Stomach (tissue), 9 donors: ENCODE results near the gene SLC13A3. TPM values are rescaled to one million over a fixed set of nuclear protein-coding genes. Genes with fewer than 3 reads are reported as not detected.

Source experiments
- DNase-seq, 2 donors: peaks; one replicate each; pipeline versions ENCODE4 v3.0.0 to v3.0.0-alpha.2; 2013 to 2019
- H3K27ac ChIP-seq, 5 donors: fragments of 200-600 bp in 4 of 5; sonication (generic) in 4 of 5; one replicate each; pipeline ENCODE4 v1.5.1; 2013 to 2019; ENCODE audit warnings: mild to moderate bottlenecking in 1 of 5, moderate library complexity in 1 of 5
- H3K27me3 ChIP-seq, 3 donors: fragments of 200-600 bp; sonication (generic); one replicate each; pipeline ENCODE4 v1.5.1; 2017 to 2019; ENCODE audit warnings: mixed run types in 1 of 3
- H3K36me3 ChIP-seq, 4 donors: fragments of 200-600 bp; sonication (generic); 1 replicate in 3 of 4; 2 replicates in 1 of 4; pipeline ENCODE4 v1.5.1; 2016 to 2019
- H3K4me1 ChIP-seq, 4 donors: fragments of 200-600 bp; sonication (generic); one replicate each; pipeline ENCODE4 v1.5.1; 2016 to 2019
- H3K4me3 ChIP-seq, 4 donors: fragments of 200-600 bp; sonication (generic) in 3 of 4; one replicate each; pipeline ENCODE4 v1.5.1; 2016 to 2019; ENCODE audit warnings: mild to moderate bottlenecking in 1 of 4
- H3K9me3 ChIP-seq, 4 donors: fragments of 200-600 bp; sonication (generic); one replicate each; pipeline ENCODE4 v1.5.1; 2016 to 2019
- CTCF ChIP-seq, 7 experiments: fragments of 450-650 bp in 4 of 7; fragments of 200-600 bp in 3 of 7; sonication (generic) in 3 of 7; IDR thresholded peaks; one replicate each; pipeline ENCODE4 v1.5.1; 2016 to 2019; ENCODE audit warnings: antibody characterized with exemption in 7 of 7, control low read depth in 2 of 7, mild to moderate bottlenecking in 1 of 7
- EP300 ChIP-seq: sonication (generic); formaldehyde crosslinking; IDR thresholded peaks from one replicate; pipeline ENCODE4 v1.6.1; 2017; ENCODE audit warnings: antibody characterized with exemption
- POLR2A ChIP-seq, 4 donors: fragments of 450-650 bp; IDR thresholded peaks; one replicate each; pipeline ENCODE4 v1.6.1; 2016; ENCODE audit warnings: antibody characterized with exemption in 4 of 4, control low read depth in 2 of 4, mild to moderate bottlenecking in 1 of 4, moderate library complexity in 1 of 4
- POLR2AphosphoS5 ChIP-seq, 3 donors: sonication (generic); formaldehyde crosslinking; IDR thresholded peaks; one replicate each; pipeline ENCODE4 v1.6.1; 2016; ENCODE audit warnings: antibody characterized with exemption in 3 of 3
- WGBS, 5 donors: extraction: QIAGEN DNeasy Blood & Tissue Kit in 3 of 5; methylation state at CpG; one replicate each; pipeline versions ENCODE4 v1.1.5 to v1.1.7; 2013 to 2018; 5-methylcytosine and 5-hydroxymethylcytosine counted together
- intact Hi-C: fragments of 100-400 bp; cut with DNase I; formaldehyde crosslinking; loops from one replicate; pipeline ENCODE4 v1.15.1; 2023; ENCODE audit warnings: low total_unique reads
- polyA plus RNA-seq, 3 donors: library from polyadenylated mRNA; stranded (reverse); fragments of 200-250 nt; gene quantifications; one replicate each; pipeline ENCODE4 v1.2.3, GENCODE V29; 2013
- total RNA-seq, 5 donors: library from RNA; depleted of rRNA; stranded (reverse); fragments of >200 nt; gene quantifications; one replicate each; pipeline versions ENCODE4 v1.1.0 to v1.2.3, GENCODE V29; 2014 to 2016
- donor health status: healthy with polysubstance abuse.
- donor health status: Bipolar disorder and iron deficiency.
- donor health status: healthy.

Gene SLC13A3
- total and polyA plus RNA-seq, 8 donors, result 0.61 to 6.6 (median 1.4) TPM; not detected in 2

- TF ChIP-seq CTCF (IDR thresholded peaks at IDR 0.05), result no peak
- no peak for TF ChIP-seq POLR2A (IDR thresholded peaks at IDR 0.05)
- TF ChIP-seq POLR2AphosphoS5 (IDR thresholded peaks at IDR 0.05), result no peak
- no peak for TF ChIP-seq EP300
- Histone ChIP-seq H3K9me3 (no peaks in the 10 kb centered on the region), H3K36me3 (no peaks in the 10 kb centered on the region), H3K4me3 (no peak overlapping the region), H3K27me3 (no peaks in the 10 kb centered on the region), H3K27ac (no peak overlapping the region), H3K4me1 (peaks cover 12 to 30% (median 23%) of the 10 kb centered on the region in 4 donors)
- no peak for DNase-seq
- intact Hi-C loops, result no loop called here
- WGBS, 5 donors, result 55 to 80% (median 67%) methylated on average over 7 of the region's 7 CpGs
These were observed 86.9 kb downstream of the SLC13A3 start for GRCh38 chr20:46564241-46564957.

- Histone ChIP-seq H3K27me3 (no peaks in the 10 kb centered on the region), H3K9me3 (no peaks in the 10 kb centered on the region), H3K4me3 (no peak overlapping the region), H3K27ac (no peak overlapping the region), H3K4me1 (peaks cover 9 to 26% (median 20%) of the 10 kb centered on the region in 4 donors), H3K36me3 (no peaks in the 10 kb centered on the region)
- WGBS, 5 donors, result 57 to 82% (median 77%) methylated on average over 2 of the region's 2 CpGs
- DNase-seq, result no peak
- no peak for TF ChIP-seq POLR2AphosphoS5 (IDR thresholded peaks at IDR 0.05)
- no peak for TF ChIP-seq POLR2A (IDR thresholded peaks at IDR 0.05)
- no peak for TF ChIP-seq CTCF (IDR thresholded peaks at IDR 0.05)
- TF ChIP-seq EP300, result no peak
- intact Hi-C loops, result no loop called here
These were observed 87.4 kb downstream of the SLC13A3 start for GRCh38 chr20:46563860-46564221.

GRCh38 chr20:46563170-46563859, 87.9 kb downstream of the SLC13A3 start:
- intact Hi-C loops, result no loop called here
- WGBS, 5 donors, result 85 to 87% (median 87%) methylated on average over 16 of the region's 16 CpGs
- Histone ChIP-seq H3K4me3 (peak overlapping the region in 2 of 4 donors; percentile 37 to 40), H3K9me3 (no peaks in the 10 kb centered on the region), H3K4me1 (peaks cover 4 to 24% (median 18%) of the 10 kb centered on the region in 4 donors), H3K27me3 (no peaks in the 10 kb centered on the region), H3K27ac (peak overlapping the region in 3 of 5 donors; percentile 47 to 63 (median 50)), H3K36me3 (no peaks in the 10 kb centered on the region)
- no peak for DNase-seq
- TF ChIP-seq EP300 (no peak), POLR2A (IDR thresholded peaks at IDR 0.05) (no peak), CTCF (IDR thresholded peaks at IDR 0.05) (no peak), POLR2AphosphoS5 (IDR thresholded peaks at IDR 0.05) (no peak)

GRCh38 chr20:46562373-46563169, 88.7 kb downstream of the SLC13A3 start:
- Histone ChIP-seq H3K27me3 (no peaks in the 10 kb centered on the region), H3K36me3 (no peaks in the 10 kb centered on the region), H3K27ac (peak overlapping the region in 3 of 5 donors; percentile 47 to 63 (median 50)), H3K4me3 (peak overlapping the region; percentile 22 to 40 (median 36)), H3K9me3 (no peaks in the 10 kb centered on the region), H3K4me1 (peaks cover 4 to 23% (median 16%) of the 10 kb centered on the region in 4 donors)
- 12 to 16% (median 13%) methylated on average over 19 of the region's 19 CpGs for WGBS, 5 donors
- intact Hi-C loops, result no loop called here
- no peak for TF ChIP-seq EP300
- no peak for TF ChIP-seq POLR2A (IDR thresholded peaks at IDR 0.05)
- peak in 5 of 7 experiments; percentile 69 to 95 (median 84) for TF ChIP-seq CTCF (IDR thresholded peaks at IDR 0.05)
- TF ChIP-seq POLR2AphosphoS5 (IDR thresholded peaks at IDR 0.05), result peak in 1 of 3 donors; percentile 21
- DNase-seq, result peak; percentile 76 to 90
